Tibial nerve (tissue), 4 donors: ENCODE measurements around the gene SAA4. TPM values are rescaled to one million over a fixed set of nuclear protein-coding genes. Genes with fewer than 3 reads are reported as not detected.
"Not testable (repeated sequence)": the region's sequence is repeated elsewhere in the genome, so short reads cannot be mapped to it uniquely, and the experiment has no call there.

Experiments used
- DNase-seq, 2 donors: peaks; one replicate each; pipeline ENCODE4 v3.0.0-alpha.2; 2019; ENCODE audit warnings: low spot score in 2 of 2
- H3K27ac ChIP-seq, 4 donors: fragments of 200-600 bp; sonication (generic) in 3 of 4; one replicate each; pipeline ENCODE4 v1.5.1; 2017 to 2019; ENCODE audit warnings: mild to moderate bottlenecking in 1 of 4
- H3K27me3 ChIP-seq, 2 donors: fragments of 200-600 bp; sonication (generic) in 1 of 2; one replicate each; pipeline versions ENCODE4 v1.5.1 to v1.6.0; 2017 to 2019
- H3K36me3 ChIP-seq, 3 donors: fragments of 200-600 bp; sonication (generic); one replicate each; pipeline ENCODE4 v1.5.1; 2018 to 2019
- H3K4me1 ChIP-seq, 4 donors: fragments of 200-600 bp; sonication (generic) in 3 of 4; one replicate each; pipeline ENCODE4 v1.5.1; 2017 to 2019
- H3K4me3 ChIP-seq, 4 donors: fragments of 200-600 bp; sonication (generic) in 3 of 4; one replicate each; pipeline ENCODE4 v1.5.1; 2017 to 2019; ENCODE audit warnings: mild to moderate bottlenecking in 1 of 4, moderate library complexity in 1 of 4
- H3K9me3 ChIP-seq, 4 donors: fragments of 200-600 bp; sonication (generic) in 3 of 4; one replicate each; pipeline ENCODE4 v1.5.1; 2017 to 2019
- EP300 ChIP-seq, 2 donors: sonication (generic); formaldehyde crosslinking; IDR thresholded peaks; one replicate each; pipeline ENCODE4 v1.6.1; 2017; ENCODE audit warnings: antibody characterized with exemption in 2 of 2, mild to moderate bottlenecking in 1 of 2
- POLR2A ChIP-seq, 2 donors: fragments of 450-650 bp; IDR thresholded peaks; one replicate each; pipeline ENCODE4 v1.6.1; 2017; ENCODE audit warnings: antibody characterized with exemption in 2 of 2, mild to moderate bottlenecking in 2 of 2, moderate library complexity in 2 of 2
- WGBS, 2 donors: methylation state at CpG; one replicate each; pipeline ENCODE4 v1.1.5; 2018; 5-methylcytosine and 5-hydroxymethylcytosine counted together
- small RNA-seq: library from RNA; depleted of rRNA; stranded (forward); fragments of <200 nt; gene quantifications from one replicate; pipeline ENCODE3, GENCODE V24; 2016
- total RNA-seq, 4 donors: library from RNA; depleted of rRNA; stranded (reverse); fragments of >200 nt; gene quantifications; one replicate each; pipeline ENCODE4 v1.1.0, GENCODE V29; 2016
- TF ChIP-seq, protein P1 (sequence below), 5 experiments: fragments of 200-600 bp in 3 of 5; fragments of 450-650 bp in 2 of 5; sonication (generic) in 3 of 5; IDR thresholded peaks; one replicate each; pipeline ENCODE4 v1.5.1; 2016 to 2019; ENCODE audit warnings: antibody characterized with exemption in 5 of 5, mild to moderate bottlenecking in 3 of 5, moderate library complexity in 2 of 5

The SAA4 gene
- total RNA-seq, 4 donors from 2014 or later, result not detected

DNA sequence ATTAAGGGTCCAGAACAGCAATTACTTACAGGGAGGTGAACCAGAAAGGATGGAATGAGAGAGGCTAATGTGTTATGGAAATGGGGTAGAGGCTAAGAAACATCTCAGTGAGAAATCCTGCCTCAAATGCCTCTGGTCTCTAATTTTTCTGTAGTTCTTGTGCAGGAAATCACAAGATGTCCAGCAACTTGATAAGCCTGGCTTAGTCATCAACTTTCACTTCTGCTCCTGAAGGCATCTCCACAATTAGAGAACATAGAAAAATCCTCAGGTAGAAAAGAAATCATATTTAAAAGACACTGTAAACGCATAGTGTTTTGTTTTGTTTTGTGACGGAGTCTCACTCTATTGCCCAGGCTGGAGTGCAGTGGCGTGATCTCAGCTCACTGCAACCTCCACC, 45.2 kb downstream of the SAA4 start:
- H3K27me3 ChIP-seq, result no peaks in the 10 kb centered on the region
- DNase-seq, result no peak
- no peaks in the 10 kb centered on the region for H3K4me1 ChIP-seq
- H3K27ac ChIP-seq, result no peak overlapping the region
- H3K9me3 ChIP-seq, result no peaks in the 10 kb centered on the region
- TF ChIP-seq POLR2A (IDR thresholded peaks at IDR 0.05), result no peak
- no peak for TF ChIP-seq EP300 (IDR thresholded peaks at IDR 0.05)
- TF ChIP-seq, protein P1, sequence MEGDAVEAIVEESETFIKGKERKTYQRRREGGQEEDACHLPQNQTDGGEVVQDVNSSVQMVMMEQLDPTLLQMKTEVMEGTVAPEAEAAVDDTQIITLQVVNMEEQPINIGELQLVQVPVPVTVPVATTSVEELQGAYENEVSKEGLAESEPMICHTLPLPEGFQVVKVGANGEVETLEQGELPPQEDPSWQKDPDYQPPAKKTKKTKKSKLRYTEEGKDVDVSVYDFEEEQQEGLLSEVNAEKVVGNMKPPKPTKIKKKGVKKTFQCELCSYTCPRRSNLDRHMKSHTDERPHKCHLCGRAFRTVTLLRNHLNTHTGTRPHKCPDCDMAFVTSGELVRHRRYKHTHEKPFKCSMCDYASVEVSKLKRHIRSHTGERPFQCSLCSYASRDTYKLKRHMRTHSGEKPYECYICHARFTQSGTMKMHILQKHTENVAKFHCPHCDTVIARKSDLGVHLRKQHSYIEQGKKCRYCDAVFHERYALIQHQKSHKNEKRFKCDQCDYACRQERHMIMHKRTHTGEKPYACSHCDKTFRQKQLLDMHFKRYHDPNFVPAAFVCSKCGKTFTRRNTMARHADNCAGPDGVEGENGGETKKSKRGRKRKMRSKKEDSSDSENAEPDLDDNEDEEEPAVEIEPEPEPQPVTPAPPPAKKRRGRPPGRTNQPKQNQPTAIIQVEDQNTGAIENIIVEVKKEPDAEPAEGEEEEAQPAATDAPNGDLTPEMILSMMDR (IDR thresholded peaks at IDR 0.05), result no peak
- WGBS, 2 donors, result 90 to 95% methylated on average over 3 of the region's 3 CpGs
- no peaks in the 10 kb centered on the region for H3K36me3 ChIP-seq
- no peak overlapping the region for H3K4me3 ChIP-seq

- H3K4me1 ChIP-seq, DNase-seq, H3K36me3 ChIP-seq, H3K4me3 ChIP-seq, H3K27ac ChIP-seq, H3K27me3 ChIP-seq, H3K9me3 ChIP-seq: not testable (repeated sequence)
- 90 to 91% methylated on average over 34 of the region's 34 CpGs for WGBS, 2 donors
Measured at GRCh38 chr11:18189476-18190245, 46.9 kb downstream of the SAA4 start.

DNA sequence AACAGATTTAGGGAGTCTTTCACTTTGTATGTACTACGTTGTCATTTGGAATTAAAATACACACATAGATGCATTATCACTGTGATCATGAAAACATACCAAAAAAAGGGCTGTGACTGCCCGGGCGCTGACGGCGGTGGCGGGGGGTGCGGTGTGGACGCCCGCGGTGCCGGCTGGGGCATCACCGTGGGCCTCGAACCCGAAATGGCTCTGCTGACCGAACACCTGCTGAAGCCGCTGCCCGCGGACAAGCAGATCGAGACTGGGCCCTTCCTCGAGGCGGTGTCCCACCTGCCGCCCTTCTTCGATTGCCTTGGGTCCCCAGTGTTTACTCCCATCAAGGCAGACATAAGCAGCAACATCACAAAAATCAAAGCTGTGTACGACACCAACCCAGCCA, 47.8 kb downstream of the SAA4 start:
- TF ChIP-seq, protein P1 (IDR thresholded peaks at IDR 0.05), result no peak
- TF ChIP-seq EP300 (IDR thresholded peaks at IDR 0.05) (no peak), POLR2A (IDR thresholded peaks at IDR 0.05) (no peak)
- WGBS, 2 donors, result 92 to 96% methylated on average over 22 to 24 of the region's 24 CpGs
- Histone ChIP-seq H3K9me3 (no peaks in the 10 kb centered on the region), H3K27ac (no peak overlapping the region), H3K4me3 (no peak overlapping the region), H3K27me3 (no peaks in the 10 kb centered on the region), H3K36me3 (no peaks in the 10 kb centered on the region), H3K4me1 (no peaks in the 10 kb centered on the region)
- DNase-seq, result no peak

Small RNA genes lying within 50 kb of the gene (small RNA-seq; reads per million reads assigned to genes)
- gene RNA5SP333 (not detected), gene RNA5SP334 (not detected)

Other genes starting within 250 kb of the SAA4 start
- 10 to 100 TPM; 42.1 to 61.6 (median 53.9) TPM for gene SERGEF, start 223.8 kb downstream of the SAA4 start, total RNA-seq
- 1 to 10 TPM in 1 of 4 donors, under 1 TPM in 3; 0.59 to 1.0 (median 0.63) TPM for gene TPH1, start 190.5 kb downstream of the SAA4 start, total RNA-seq
- 10 to 100 TPM; 14.6 to 27.3 (median 19.2) TPM for gene SAAL1, start 130.7 kb downstream of the SAA4 start, total RNA-seq
- not detected for gene MRGPRX3, start 104.2 kb downstream of the SAA4 start, total RNA-seq
- gene MRGPRX4, start 64.0 kb downstream of the SAA4 start, total RNA-seq, result not detected
- 10 to 100 TPM in 1 of 4 donors, not detected in 3; 12.6 TPM for gene SAA2, start 11.9 kb upstream of the SAA4 start, total RNA-seq
- gene SAA1, start 29.5 kb upstream of the SAA4 start, total RNA-seq, result 10 to 100 TPM in 3 of 4 donors, 1 to 10 TPM in 1; 7.8 to 58.8 (median 16.6) TPM
- 100 to 1,000 TPM in 1 of 4 donors, 10 to 100 TPM in 3; 42.6 to 101 (median 65.2) TPM for gene HPS5, start 85.3 kb upstream of the SAA4 start, total RNA-seq
- gene GTF2H1, start 85.8 kb upstream of the SAA4 start, total RNA-seq, result 10 to 100 TPM; 38.7 to 62.2 (median 53.4) TPM
- 100 to 1,000 TPM; 224 to 512 (median 347) TPM for gene LDHA, start 157.8 kb upstream of the SAA4 start, total RNA-seq
- gene LDHC, start 175.5 kb upstream of the SAA4 start, total RNA-seq, result not detected
- not detected for gene LDHAL6A, start 219.1 kb upstream of the SAA4 start, total RNA-seq